ENCODE results near the gene RASA2.

RASA2 gene

DNA sequence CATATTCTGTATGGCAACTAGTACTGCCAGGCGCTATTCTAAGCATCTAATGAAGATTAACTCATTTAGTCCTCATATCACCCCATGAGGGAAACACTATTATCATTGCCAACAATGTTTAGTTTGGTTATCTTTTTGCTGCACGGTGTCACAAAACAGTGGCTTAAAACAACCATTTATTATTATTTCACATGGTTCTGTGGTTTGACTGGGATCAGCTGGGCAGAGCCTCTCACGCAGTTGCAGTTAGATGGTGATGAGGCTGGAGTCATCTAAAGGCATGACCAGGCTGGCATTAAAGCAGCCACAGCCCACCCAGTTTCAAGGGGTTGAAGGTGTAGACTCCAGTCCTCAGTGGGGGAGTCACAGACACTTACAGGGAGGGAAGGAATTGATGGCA, 32.8 kb upstream of the RASA2 start:
- DNase-seq, result peak; percentile 63
- Histone ChIP-seq H3K36me3 (replicated peaks) (no peaks in the 10 kb centered on the region), H3K4me3 (ENCODE audit: low read depth, low read length) (no peak overlapping the region), H3K27ac (peak overlapping the region; percentile 82), H3K27me3 (replicated peaks) (no peaks in the 10 kb centered on the region)
- in situ Hi-C loops (cut with HindIII; ENCODE audit: low pct_ligation_motif_present, low sequenced_read_pairs), result no loop called here
- TF ChIP-seq, protein P1, sequence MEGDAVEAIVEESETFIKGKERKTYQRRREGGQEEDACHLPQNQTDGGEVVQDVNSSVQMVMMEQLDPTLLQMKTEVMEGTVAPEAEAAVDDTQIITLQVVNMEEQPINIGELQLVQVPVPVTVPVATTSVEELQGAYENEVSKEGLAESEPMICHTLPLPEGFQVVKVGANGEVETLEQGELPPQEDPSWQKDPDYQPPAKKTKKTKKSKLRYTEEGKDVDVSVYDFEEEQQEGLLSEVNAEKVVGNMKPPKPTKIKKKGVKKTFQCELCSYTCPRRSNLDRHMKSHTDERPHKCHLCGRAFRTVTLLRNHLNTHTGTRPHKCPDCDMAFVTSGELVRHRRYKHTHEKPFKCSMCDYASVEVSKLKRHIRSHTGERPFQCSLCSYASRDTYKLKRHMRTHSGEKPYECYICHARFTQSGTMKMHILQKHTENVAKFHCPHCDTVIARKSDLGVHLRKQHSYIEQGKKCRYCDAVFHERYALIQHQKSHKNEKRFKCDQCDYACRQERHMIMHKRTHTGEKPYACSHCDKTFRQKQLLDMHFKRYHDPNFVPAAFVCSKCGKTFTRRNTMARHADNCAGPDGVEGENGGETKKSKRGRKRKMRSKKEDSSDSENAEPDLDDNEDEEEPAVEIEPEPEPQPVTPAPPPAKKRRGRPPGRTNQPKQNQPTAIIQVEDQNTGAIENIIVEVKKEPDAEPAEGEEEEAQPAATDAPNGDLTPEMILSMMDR (IDR thresholded peaks at IDR 0.05; ENCODE audit: low read depth, low read length, missing control alignments), result no peak

DNA sequence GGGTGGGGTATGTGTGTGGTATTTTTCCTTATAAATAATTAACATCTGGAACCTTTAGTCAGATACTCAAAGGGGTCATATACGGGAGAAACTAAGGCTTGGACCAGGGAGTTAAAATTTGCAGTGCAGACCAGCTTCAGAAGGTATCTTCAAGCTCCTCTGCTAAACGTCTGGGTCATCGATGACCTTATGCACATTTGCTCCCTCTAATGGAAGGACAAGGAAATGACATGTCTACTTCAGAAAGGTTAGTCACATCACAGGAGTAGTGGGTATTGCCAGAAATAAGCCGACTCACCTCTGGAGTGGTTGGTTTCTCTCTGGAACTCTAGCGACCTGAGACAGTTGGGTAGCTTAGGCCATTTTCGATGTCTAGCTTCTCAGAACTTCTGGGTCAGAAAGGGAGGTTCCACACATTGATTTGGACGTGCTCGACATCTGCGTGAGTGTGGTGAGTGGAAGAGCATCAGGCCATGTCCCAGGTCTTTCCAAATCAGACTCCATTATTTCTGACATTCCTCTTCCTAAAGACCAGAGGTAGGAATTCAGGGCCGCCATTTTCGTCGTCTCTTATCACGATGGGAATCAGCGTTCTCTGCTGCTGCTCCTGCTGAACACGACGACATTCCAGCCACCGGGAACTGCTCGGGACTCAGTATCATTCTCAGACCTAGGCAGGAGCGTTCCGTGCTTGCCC, 31.8 kb upstream of the RASA2 start:
- peak; percentile 80 for DNase-seq
- no peak overlapping the region for H3K4me3 ChIP-seq (ENCODE audit: low read depth, low read length)
- H3K36me3 ChIP-seq (replicated peaks), result no peaks in the 10 kb centered on the region
- TF ChIP-seq, protein P1 (IDR thresholded peaks at IDR 0.05; ENCODE audit: low read depth, low read length, missing control alignments), result peak; percentile 67
- peak overlapping the region; percentile 82 for H3K27ac ChIP-seq
- H3K27me3 ChIP-seq (replicated peaks), result no peaks in the 10 kb centered on the region
- in situ Hi-C loops (cut with HindIII; ENCODE audit: low pct_ligation_motif_present, low sequenced_read_pairs), result no loop called here

DNA sequence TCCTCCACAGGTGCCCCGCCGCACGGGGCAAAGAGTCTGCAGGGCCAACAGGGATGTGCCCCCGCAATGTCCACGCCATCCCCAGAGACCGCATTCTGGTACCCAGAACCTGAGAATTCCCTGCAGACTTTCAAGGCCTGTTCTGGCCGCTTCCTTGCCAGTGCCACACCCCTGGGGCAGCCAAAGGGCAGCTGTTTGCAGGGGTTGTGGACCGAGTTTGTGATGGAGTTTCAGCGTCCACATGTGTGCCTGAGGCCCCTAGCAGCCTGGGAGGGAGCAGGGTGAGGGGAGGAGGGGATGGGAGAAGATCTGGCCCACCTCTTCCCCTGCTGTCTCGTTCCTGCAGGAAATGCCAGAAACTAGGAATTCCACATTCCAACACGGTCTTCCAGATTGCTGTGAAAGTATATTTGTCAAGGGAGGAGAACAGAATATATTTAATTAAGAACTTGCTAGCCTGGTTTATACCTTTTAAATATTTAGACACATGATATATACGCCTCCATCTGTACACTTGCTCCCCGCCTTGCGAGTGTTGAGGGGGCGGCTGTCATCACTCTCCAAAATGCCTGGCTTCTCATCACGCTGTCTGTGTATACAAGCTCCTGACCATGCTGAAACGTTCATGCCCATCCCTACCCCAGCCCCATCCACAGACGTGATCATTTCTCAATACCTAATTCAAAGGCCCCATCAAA, 31.1 kb upstream of the RASA2 start:
- Histone ChIP-seq H3K4me3 (ENCODE audit: low read depth, low read length) (no peak overlapping the region), H3K36me3 (replicated peaks) (no peaks in the 10 kb centered on the region), H3K27ac (peak overlapping the region; percentile 82), H3K27me3 (replicated peaks) (no peaks in the 10 kb centered on the region)
- in situ Hi-C loops (cut with HindIII; ENCODE audit: low pct_ligation_motif_present, low sequenced_read_pairs), result no loop called here
- TF ChIP-seq, protein P1 (IDR thresholded peaks at IDR 0.05; ENCODE audit: low read depth, low read length, missing control alignments), result no peak
- no peak for DNase-seq

DNA sequence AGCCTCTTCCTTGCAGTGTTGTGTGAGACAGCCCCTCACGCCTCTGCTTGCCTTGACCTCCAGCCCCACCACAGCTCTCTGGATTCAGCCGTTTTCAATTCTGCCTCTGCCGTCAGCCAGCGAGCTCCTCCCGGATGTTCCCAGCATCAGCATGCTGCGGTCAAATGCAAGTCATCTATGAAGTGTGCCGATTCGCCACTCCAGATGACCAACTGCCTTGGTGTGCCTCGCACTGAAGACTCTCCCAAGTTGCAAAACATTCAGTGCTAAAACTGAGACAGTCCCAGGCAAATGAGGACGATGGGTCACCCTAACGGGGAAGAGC, 30.6 kb upstream of the RASA2 start:
- TF ChIP-seq, protein P1 (IDR thresholded peaks at IDR 0.05; ENCODE audit: low read depth, low read length, missing control alignments), result no peak
- DNase-seq, result peak; percentile 92
- in situ Hi-C loops (cut with HindIII; ENCODE audit: low pct_ligation_motif_present, low sequenced_read_pairs), result no loop called here
- Histone ChIP-seq H3K27me3 (replicated peaks) (no peaks in the 10 kb centered on the region), H3K4me3 (ENCODE audit: low read depth, low read length) (no peak overlapping the region), H3K27ac (peak overlapping the region; percentile 82), H3K36me3 (replicated peaks) (no peaks in the 10 kb centered on the region)

DNA sequence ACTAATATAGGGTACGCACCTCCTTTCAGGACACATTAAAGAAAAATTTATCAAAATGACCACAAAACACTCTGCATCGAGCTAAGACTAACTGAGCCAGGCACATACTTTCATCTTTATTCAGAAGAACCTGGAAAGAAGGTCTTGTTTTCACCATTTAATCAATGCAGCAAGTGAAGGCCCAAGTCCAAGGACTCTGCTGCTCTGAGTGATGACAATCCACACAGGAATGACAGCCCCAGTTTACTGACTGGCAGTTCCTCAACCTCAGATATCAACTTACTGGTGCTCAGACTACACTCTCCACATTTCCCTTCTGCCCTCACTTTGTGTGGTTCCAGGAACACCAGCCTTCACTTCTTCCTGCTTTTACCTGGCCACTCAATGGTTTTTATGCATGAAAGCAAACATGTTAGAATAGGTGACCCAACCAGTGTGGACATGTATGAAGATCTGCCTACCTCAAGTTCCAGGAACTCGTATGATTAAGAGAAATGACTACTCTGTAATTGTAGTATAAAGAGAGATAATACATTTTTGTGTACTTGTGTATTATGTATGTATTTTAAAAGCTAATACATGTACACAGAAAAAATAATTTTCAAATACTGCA, 29.1 kb upstream of the RASA2 start:
- H3K27ac ChIP-seq, result peak overlapping the region; percentile 82
- no peaks in the 10 kb centered on the region for H3K36me3 ChIP-seq (replicated peaks)
- DNase-seq, result peak; percentile 57
- TF ChIP-seq, protein P1 (IDR thresholded peaks at IDR 0.05; ENCODE audit: low read depth, low read length, missing control alignments), result no peak
- in situ Hi-C loops (cut with HindIII; ENCODE audit: low pct_ligation_motif_present, low sequenced_read_pairs), result no loop called here
- no peak overlapping the region for H3K4me3 ChIP-seq (ENCODE audit: low read depth, low read length)
- H3K27me3 ChIP-seq (replicated peaks), result no peaks in the 10 kb centered on the region
